GM21381 (cell line): ENCODE results near the gene BARX2.
"Not testable (repeated sequence)": the region's sequence is repeated elsewhere in the genome, so short reads cannot be mapped to it uniquely, and the experiment has no call there.

Source experiments
- ATAC-seq: cut with Tn5 transposase; IDR thresholded peaks from one replicate; pipeline ENCODE4 v1.9.1; 2021; ENCODE audit warnings: mild to moderate bottlenecking, moderate library complexity; ENCODE audit not compliant: unreplicated experiment

Gene BARX2

GRCh38 chr11:129375751-129376657 is at the start of gene BARX2:
BARX2 (plus strand) TSS chr11:129375848; CDS start chr11:129376036, 188 bp downstream.
- ATAC-seq, result no peak

GRCh38 chr11:129326921-129327320 is 48.7 kb upstream of the BARX2 start:
- ATAC-seq, result no peak

GRCh38 chr11:129327708-129328107 is 47.9 kb upstream of the BARX2 start:
- not testable (repeated sequence) for ATAC-seq

- no peak for ATAC-seq
These were observed 46.9 kb upstream of the BARX2 start for GRCh38 chr11:129328756-129329155.

GRCh38 chr11:129331217-129331616 is 44.4 kb upstream of the BARX2 start:
- no peak for ATAC-seq

GRCh38 chr11:129331871-129332274 is 43.8 kb upstream of the BARX2 start:
- peak; percentile 95 for ATAC-seq

- ATAC-seq, result no peak
These were observed 41.8 kb upstream of the BARX2 start for GRCh38 chr11:129333873-129334272.

- ATAC-seq, result not testable (repeated sequence)
These were observed 31.2 kb upstream of the BARX2 start for GRCh38 chr11:129344301-129344940.

- ATAC-seq, result no peak
These were observed 28.7 kb upstream of the BARX2 start for GRCh38 chr11:129346916-129347315.

- ATAC-seq, result no peak
These were observed 26.8 kb upstream of the BARX2 start for GRCh38 chr11:129348813-129349212.

- ATAC-seq, result no peak
These were observed 23.0 kb upstream of the BARX2 start for GRCh38 chr11:129352676-129353075.

GRCh38 chr11:129354691-129355090 is 21.0 kb upstream of the BARX2 start:
- no peak for ATAC-seq

- no peak for ATAC-seq
These were observed 15.9 kb upstream of the BARX2 start for GRCh38 chr11:129359748-129360147.

GRCh38 chr11:129364143-129364654 is 11.4 kb upstream of the BARX2 start:
- ATAC-seq, result peak; percentile 100

GRCh38 chr11:129365816-129366215 is 9.8 kb upstream of the BARX2 start:
- ATAC-seq, result no peak

- no peak for ATAC-seq
These were observed 8.7 kb upstream of the BARX2 start for GRCh38 chr11:129366737-129367597.

- no peak for ATAC-seq
These were observed 6.6 kb upstream of the BARX2 start for GRCh38 chr11:129368889-129369672.

GRCh38 chr11:129370715-129371114 is 4.9 kb upstream of the BARX2 start:
- no peak for ATAC-seq

GRCh38 chr11:129372609-129373488 is 2.8 kb upstream of the BARX2 start:
- ATAC-seq, result no peak
